Measurements from ENCODE around the gene CREBBP.
"Not testable (repeated sequence)": the region's sequence is repeated elsewhere in the genome, so short reads cannot be mapped to it uniquely, and the experiment has no call there.

DNA sequence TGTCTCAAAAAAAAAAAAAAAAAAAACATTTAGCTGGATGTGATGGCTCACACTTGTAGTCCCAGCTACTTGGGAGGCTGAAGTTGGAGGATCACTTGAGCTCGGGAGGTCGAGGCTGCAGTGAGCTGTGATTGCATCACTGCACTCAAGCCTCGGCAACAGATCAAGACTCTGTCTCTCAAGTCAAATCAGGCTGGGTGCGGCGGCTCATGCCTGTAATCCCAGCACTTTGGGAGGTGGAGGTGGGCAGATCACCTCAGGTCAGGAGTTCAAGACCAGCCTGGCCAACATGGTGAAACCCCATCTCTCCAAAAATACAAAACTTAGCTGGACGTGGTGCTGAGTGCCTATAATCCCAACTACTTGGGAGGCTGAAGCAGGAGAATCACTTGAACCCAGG, 31.2 kb upstream of the CREBBP start:
- TF ChIP-seq, protein P1, sequence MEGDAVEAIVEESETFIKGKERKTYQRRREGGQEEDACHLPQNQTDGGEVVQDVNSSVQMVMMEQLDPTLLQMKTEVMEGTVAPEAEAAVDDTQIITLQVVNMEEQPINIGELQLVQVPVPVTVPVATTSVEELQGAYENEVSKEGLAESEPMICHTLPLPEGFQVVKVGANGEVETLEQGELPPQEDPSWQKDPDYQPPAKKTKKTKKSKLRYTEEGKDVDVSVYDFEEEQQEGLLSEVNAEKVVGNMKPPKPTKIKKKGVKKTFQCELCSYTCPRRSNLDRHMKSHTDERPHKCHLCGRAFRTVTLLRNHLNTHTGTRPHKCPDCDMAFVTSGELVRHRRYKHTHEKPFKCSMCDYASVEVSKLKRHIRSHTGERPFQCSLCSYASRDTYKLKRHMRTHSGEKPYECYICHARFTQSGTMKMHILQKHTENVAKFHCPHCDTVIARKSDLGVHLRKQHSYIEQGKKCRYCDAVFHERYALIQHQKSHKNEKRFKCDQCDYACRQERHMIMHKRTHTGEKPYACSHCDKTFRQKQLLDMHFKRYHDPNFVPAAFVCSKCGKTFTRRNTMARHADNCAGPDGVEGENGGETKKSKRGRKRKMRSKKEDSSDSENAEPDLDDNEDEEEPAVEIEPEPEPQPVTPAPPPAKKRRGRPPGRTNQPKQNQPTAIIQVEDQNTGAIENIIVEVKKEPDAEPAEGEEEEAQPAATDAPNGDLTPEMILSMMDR (IDR thresholded peaks at IDR 0.05): not testable (repeated sequence)
- TF ChIP-seq POLR2AphosphoS5 (IDR thresholded peaks at IDR 0.05; ENCODE audit: low read depth, low read length); RAD21 (IDR thresholded peaks at IDR 0.05; ENCODE audit: low read length); TAF1 (IDR thresholded peaks at IDR 0.05; ENCODE audit: borderline replicate concordance, low read depth, low read length); EZH2phosphoT487 (IDR thresholded peaks at IDR 0.05; ENCODE audit: borderline replicate concordance, low read depth); EP300 (IDR thresholded peaks at IDR 0.05; ENCODE audit: borderline replicate concordance in 1 of 2, low read depth in 1 of 2, low read length in 1 of 2); GATA2 (CRISPR knock-in tag; IDR thresholded peaks at IDR 0.05); SMC3 (IDR thresholded peaks at IDR 0.05; ENCODE audit: low read depth, low read length); TEAD4 (IDR thresholded peaks at IDR 0.05; ENCODE audit: borderline replicate concordance, insufficient read depth); MXI1 (IDR thresholded peaks at IDR 0.05; ENCODE audit: low read depth, low read length); JUND (IDR thresholded peaks at IDR 0.05); NFIC (IDR thresholded peaks at IDR 0.05; ENCODE audit: borderline replicate concordance): not testable (repeated sequence)
